HG03025 (cell line): Measurements from ENCODE around the gene EHMT1.

ENCODE experiments used
- ATAC-seq: cut with Tn5 transposase; IDR thresholded peaks from one replicate; pipeline ENCODE4 v1.9.1; 2021; ENCODE audit warnings: mild to moderate bottlenecking, moderate library complexity; ENCODE audit not compliant: unreplicated experiment, low FRiP score

Gene EHMT1

DNA sequence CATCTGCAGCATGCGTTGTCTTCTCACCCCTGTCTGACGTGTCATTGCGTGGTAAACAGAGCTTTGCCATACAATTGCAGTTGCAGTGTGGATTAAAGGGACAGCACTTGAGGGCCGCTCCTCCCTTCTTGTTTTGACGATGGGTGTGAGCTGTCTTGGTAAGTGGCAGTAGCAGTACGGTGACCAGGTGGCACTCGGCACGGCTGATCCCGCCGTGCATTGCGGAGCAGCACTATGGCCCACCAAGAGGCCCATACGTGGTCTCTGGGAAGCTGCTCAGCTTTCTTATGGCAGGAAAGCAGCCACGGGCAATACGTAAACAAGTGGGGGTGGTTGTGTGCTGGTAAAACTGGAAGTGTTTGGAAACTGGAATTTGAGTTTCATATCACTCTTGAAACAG is 25.1 kb downstream of the EHMT1 start:
- no peak for ATAC-seq

DNA sequence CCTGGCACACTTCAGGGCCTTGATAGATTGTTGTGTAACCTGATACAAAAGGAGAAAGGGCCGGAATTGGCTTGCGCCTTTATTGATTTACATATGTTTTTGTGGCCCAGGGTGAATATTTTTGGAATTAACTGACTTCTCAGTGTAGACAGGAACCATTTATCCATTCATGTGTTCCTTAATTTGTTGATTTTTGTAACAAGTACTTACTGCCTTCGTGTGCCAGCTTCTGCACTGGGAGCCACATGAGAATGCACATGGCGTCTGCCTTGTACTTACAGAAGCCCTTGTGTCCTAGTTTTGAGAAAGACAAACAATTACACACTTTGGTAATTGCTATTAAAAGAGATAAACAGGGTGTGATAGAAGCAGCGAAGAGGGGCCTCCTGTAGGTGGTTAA is 26.4 kb downstream of the EHMT1 start:
- ATAC-seq, result no peak

DNA sequence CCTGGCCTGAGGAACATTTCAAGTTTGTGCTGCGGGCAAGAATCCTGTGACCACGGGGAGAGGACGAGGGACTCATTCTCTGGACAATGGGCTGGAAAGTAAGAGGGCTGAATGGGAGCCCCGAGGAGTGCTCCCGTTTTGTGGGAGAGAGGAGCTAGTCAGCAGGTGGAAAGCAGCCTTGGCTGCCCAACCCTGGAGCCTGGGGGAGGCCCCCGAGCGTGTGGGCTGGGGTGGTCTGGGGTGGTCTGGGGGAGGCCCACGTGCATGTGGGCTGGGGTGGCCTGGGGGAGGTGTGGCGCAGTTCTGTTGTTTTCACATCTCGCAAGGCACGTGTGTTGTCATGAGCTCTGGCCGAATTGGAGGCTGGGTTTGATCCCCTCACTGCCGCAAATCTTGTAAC is 27.5 kb downstream of the EHMT1 start:
- no peak for ATAC-seq

DNA sequence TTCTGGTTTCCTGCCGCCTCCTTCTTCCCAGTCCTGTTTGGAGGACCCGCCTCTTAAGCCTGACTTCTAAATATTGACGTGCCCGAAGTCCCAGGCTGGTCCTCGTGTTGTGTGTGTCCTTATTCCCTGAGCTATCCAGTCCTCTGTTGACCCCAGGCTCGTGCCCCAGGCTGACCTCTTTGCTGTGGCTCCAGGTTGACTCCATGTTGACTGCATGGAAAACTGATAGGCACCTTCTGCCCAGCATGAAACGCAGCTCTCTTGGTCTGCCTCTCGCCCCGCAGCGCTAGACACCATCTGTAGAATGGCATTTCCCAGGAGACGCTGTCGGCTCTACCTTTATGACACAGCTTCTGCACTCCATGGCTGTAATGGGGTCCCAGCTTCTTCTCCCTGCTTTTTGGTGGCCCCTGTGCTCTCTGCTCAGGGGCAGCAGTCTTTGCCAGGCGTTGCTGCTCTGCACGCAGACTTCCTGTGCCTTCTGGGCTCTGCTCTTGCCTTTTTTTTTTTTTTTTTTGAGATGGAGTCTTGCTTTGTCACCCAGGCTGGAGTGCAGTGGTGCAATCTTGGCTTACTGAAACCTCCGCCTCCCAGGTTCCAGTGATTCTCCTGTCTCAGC is 28.4 kb downstream of the EHMT1 start:
- ATAC-seq, result no peak

DNA sequence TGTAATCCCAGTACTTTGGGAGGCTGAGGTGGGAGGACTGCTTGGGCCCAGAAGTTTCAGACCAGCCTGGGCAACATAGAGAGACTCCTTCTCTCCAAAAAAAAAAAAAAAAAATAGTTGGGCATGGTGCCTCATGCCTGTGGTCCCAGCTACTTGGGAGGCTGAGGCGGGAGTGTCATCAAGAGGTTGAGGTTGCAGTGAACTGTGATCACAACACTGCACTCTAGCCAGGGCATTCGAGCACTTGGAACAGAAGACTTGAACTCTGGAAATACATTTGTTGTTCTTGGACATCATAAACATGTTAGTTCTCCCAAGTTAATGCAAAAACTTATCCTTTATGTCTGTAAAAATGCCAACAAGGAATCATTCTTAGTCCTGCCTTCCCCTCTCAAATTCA is 29.6 kb downstream of the EHMT1 start:
- ATAC-seq, result no peak

DNA sequence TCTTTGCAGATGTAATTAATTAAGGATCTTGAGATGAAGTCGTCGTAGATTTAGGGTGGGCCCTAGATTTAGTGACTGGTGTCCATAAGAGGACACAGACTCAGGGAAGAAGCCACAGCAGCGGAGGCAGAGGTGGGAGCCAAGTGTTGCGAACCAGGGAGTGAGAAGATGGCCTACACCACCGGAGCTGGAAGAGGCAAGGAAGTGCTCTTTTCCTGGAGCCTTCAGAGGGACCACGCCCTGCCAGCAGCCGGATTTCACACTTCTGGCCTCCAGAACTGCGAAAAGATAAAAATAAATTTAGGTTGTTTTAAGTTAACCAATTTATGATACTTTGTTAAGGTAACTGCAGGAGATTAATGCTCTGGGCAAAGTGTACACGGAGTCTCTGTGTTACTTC is 30.7 kb downstream of the EHMT1 start:
- ATAC-seq, result no peak

DNA sequence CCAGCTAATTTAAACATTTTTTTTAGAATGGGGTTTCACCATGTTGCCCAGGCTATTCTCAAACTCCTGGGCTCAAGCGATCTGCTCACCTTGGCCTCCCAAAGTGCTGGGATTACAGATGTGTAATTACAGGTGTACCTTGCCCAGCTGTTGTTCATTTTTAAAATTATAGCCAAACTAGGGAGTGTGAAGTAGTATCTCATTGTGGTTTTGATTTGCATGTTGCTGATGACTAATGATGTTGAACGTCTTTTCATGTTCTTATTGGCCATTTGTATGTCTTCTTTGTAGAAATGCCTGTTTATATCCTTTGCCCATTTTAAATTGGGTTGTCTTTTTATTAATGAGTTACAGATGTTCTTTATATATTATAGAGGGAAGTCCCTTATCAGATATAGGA is 31.5 kb downstream of the EHMT1 start:
- ATAC-seq, result no peak

DNA sequence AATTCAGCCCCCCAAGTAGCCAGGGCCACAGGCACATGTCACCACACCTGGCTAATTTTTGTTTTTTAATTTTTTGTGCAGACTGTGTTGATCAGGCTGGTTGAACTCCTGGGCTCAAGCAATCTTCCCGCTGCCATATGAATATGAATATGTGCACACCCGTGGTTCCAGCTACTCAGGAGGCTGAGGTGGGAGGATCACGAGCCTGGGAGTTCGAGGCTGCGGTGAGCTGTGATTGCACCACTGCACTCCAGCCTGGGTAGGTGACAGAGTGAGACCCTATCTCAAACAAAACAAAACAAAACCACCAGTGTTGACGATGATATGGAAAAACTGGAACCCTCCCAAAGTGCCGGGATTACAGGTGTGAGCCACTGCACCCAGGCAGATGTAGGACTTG is 32.0 kb downstream of the EHMT1 start:
- no peak for ATAC-seq

DNA sequence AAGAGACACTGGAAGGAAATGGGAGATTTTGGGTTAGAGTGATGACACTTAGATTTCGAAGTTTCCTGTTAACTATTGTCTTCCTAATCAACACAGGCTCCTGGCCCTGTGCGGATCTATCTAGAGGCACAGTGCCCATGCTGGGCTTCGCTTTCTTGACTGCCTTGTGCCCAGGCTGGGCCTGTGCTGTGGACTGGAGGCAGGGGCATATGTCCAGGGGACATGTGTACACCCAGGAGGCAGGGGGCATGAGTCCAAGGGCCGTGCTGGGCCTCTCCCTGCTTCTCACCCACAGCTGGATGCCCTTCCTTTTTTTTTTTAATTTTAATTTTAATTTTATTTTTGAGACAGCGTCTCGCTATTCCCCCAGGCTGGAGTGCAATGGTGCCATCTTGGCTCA is 37.6 kb downstream of the EHMT1 start:
- no peak for ATAC-seq

DNA sequence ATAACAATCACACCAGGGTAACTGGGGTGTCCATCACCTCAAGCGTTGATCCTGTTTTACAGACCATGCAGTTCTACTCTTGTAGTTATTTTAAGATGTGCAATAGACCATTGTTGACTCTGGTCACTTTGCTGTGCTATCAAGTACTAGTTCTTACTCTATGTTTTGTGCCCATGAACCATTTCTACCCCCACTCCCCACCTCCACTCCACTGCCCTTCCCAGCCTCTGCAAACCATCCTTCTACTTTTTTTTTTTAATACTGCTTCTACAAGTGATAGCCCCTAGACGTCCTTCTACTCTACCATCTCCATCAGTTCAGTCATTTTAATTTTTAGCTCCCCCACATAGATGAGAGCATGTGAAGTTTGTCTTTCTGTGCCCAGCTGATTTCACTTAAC is 38.8 kb downstream of the EHMT1 start:
- no peak for ATAC-seq

DNA sequence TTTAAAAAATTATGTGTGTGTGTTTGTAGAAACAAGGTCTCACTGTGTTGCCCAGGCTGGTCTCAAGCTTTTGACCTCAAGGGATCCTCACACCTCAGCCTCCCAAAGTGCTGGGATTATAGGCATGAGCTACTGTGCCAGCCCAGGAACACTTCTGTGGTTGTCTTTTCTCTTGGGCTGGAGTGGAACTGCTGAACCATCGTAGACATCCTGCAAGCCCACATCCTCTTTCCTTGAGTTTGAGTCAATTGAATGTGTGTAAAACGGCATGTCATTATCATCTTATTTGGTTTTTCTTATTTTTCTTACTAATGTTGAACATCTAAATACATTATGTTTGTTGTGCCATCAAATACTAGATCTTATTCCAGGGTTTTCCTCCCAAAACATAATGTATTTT is 40.0 kb downstream of the EHMT1 start:
- ATAC-seq, result no peak

DNA sequence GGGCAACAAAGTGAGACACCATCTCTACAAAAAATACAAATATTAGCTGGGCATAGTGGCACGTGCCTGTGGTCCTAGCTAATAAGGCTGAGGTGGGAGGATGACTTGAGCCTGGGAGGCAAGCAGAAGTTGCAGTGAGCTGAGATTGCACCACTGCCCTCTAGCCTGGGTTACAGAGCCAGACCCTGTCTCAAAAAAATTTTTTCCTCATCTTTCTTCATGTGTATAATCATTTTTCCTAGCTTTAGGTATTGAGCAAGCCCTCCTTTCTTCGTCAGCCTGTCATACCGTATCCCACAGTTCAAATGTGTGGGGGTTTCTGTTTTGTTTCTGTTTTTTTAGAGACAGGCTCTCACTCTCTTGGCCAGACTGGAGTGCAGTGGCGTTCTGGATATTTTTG is 41.3 kb downstream of the EHMT1 start:
- ATAC-seq, result no peak

DNA sequence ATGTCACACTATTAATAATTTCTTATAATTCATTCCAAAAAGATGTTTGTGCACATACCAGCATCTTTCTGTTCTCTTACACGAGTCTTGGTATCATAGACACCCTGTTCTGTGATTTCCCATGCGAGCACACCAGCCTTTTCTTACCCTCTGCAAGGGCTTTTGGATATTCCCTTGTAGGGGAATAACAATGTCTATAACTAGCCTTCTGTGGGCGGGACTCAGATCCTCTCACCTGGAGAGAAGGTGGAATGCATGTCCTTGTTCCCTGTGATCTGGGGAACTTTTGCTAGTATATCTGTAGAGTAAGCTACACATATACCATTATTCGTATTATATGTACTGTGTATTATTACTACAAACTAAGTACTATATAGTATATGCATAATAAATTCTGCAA is 44.8 kb downstream of the EHMT1 start:
- no peak for ATAC-seq

DNA sequence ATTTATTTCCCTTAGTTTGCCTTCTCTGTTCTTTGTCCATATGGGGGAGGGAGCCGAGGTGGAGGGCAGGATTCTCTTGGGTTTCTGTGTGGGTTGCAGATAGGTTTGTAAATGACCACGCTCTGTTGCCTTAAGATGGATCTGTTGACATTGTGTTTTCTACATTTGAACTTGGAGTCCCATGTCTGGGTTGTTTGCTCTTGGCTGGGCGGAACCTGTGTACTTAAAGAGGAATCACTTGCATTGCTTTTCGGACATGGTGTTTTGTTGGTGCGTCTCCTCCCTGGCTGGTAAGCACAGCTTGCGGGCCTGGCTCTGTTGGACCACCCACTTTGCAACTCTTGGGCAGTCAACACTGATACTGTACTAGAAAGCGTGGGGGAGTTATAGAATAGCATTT is 45.9 kb downstream of the EHMT1 start:
- no peak for ATAC-seq

DNA sequence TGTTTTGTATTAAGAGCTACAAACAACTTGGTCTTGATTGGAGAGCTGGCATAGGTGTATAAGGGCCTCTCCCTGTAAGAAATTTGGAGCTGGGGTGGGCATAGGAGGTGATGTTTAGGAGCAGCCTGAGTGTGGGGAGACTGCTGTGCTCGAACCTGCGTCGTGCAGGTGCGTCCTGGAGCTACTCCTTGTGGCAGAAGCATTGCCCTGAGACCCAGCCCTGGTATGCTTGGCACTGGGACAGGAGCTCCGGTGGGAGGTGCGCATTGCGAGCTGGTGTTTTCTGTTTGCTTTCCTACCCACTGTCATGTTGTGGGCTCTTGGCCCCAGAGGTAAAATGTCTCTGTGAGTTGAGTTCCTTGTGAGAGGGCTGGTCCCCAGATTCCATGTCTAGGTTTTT is 46.4 kb downstream of the EHMT1 start:
- no peak for ATAC-seq

DNA sequence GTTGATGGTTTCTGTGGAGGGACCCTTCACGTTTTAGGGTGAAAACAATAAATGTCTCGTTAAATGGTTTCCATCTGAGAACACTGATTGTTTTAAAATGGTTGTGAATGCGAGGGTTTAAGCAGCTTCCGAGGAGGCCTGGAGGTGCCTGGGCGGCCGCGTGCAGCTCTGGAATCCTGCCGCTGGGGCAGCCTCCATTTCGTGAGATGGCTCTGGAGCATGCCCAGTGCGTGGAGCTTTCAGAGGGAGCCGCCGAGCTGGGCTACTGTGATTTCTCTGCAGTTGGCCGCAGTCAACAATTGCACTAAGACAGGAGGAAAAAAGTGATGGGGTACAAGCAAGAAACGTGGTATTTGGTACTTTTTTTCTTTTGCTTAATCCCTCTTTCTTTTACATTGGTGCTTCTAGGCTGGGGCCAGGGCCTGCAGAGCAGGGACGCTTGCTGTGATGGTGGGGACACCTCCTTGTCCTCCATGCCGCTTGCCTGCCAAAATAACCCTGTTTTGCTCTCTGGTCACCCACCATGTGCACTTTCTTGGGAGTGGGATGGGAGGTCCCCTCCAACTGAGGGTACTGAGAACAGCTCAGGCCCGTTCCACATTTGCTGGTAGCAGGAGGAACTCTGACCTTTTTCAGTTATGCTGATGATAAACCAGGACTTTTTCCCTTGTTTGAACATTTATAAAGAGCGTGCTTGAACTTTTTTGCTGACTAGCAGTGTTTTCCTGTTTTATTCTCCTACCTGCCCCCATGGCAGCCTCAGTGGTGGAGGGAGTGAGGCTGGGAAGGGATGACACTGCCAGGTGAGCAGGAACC is 47.1 kb downstream of the EHMT1 start:
- no peak for ATAC-seq

DNA sequence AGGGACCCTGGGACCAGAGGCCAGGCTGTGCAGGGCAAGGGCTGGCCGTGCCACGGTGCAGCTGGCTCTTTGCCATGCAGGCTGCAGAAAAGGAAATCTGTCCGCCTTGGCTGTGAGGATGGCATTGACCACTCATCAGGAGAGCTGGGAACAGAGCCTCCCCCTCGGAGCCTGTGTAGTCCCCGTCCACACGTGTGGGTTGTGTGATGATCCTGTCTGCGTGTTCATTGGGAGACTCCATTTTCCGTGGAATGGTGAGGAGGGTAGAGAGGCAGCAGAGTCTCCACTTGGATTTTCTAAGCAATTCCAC is 47.7 kb downstream of the EHMT1 start:
- no peak for ATAC-seq

DNA sequence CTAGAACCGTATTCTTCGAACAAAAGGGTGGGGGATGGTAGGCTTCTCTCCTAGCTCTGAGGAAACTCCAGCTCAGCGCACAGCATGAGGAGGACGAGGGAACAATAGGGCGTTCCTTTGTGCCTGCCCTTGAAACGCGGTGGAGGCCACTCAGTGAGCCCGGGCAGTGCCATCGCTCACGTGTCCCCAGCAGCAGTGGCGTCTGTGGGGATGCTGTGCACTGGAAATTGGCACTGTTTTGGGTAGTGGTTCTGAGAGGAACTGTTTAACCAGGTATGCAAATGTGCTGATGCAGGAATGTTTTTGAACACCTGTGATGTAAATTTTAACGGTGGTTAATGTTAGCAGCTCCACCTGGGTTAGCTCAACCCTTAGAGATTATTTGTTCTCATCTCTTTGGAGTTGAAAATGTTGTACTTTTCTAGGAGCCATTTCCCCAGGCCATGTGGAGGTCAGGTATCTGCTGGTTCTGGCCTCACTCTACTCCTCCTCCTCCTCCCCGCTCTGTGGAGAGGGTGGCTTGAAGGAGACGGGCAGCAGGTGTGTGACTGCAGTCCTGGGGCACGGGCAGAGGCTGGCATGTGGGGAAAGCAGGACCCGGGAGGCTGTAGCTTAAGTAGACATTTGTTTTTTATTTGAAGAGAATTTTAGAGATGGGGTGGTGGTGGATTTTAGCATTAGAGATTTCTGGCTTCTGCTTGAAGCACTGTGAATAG is 48.3 kb downstream of the EHMT1 start:
- ATAC-seq, result no peak

DNA sequence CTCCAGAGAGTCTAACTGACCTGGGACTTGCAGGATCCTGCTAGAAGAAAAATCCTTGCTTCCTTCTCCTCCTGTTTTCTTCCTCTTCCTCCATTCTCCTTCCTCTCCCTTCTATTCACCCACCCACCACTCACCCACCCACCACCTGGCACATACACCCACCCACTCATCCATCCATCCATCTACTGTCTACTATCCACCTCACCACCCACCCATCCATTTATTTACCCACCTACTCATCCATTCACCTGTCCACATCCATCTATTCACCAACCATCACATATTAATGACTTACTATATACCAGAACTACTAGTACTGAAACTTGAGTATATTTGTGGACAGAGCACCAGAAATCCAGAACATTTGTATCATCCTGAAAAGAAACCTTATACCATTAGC is 49.4 kb downstream of the EHMT1 start:
- no peak for ATAC-seq

DNA sequence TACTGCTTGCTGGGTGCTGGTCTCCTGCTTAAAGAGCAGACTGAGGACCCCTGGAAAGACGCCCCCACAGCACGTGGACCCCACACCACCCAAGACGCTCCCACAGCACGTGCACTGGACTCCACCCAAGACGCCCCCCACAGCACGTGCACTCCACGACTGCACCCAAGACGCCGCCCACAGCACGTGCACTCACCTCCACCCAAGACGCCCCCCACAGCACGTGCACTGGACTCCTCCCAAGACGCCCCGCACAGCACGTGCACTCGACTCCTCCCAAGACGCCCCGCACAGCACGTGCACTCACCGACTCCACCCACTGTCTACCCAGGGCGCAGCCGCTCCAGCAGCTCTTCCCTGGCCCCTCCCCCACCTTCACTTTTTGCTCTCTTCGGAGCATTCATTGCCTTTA is 50.5 kb downstream of the EHMT1 start:
- ATAC-seq, result no peak

DNA sequence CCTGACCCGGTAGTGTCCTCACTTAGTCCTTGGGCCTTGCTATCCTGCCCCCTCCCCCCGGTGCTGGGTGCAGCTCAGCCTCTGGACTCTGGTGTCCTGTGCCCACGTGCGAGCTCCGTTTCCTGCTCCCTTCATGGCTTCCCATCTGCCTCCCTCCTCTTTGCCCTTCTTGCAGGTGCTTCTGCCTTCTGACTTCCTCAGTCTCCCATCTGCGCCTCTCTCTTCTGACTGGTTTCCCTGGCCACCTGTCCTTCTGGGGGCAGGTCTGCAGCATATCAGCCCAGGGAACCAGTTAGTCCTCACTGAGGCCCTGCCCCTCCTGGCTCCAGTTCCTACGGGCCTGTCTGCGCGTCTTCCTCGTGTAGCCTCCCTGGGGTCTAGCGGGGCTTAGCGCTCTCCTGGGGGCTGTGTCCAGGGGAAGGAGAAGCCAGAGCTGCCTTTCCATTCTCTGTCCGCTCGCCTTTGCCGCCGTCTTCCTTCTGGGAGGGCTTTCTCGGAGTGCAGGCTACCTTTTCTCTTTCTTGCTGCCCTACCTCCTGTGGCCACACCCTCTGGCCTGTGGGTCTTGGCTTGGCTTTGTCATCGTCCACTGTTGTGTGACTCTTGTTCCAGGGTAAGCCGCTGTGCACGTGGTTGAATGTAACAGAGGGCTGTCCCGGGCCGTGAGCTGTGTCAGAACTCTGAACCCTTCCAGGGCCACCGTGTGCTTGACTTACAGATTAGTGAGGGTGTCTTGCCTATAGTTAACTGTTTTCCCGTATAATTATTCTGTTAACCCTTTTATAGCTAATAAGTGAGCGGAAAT is 51.8 kb downstream of the EHMT1 start:
- ATAC-seq, result no peak
